HCT116 (cell line): ENCODE measurements around the gene CDH13. TPM values are rescaled to one million over a fixed set of nuclear protein-coding genes. Genes with fewer than 3 reads are reported as not detected.

Experiments
- ATAC-seq: fragments of 200-7000 bp; cut with Tn5 transposase; 2 replicates; pipeline ENCODE4 v1.9.1; 2020; ENCODE audit warnings: mild to moderate bottlenecking, moderate library complexity
- BruUV-seq: library from RNA; stranded (reverse); fragments of 400-500 nt; replicated peaks from 2 replicates; lab custom pipeline; 2021; lab: Mats Ljungman, UMichigan
- CTCF ChIA-PET: fragments of 300-600 bp; sonication (Branson Sonifier 250); formaldehyde crosslinking; loops from one replicate; lab custom pipeline; 2021; ENCODE audit warnings: antibody characterized with exemption; lab: Charles Lee
- POLR2A ChIA-PET: fragments of 300-600, 350-600 bp; sonication (Branson Sonifier 250); formaldehyde crosslinking; loops from one replicate; lab custom pipeline; 2021; ENCODE audit warnings: antibody characterized with exemption; lab: Charles Lee
- RAD21 ChIA-PET, 2 experiments: fragments of 300-600 bp; sonication (Branson Sonifier 250); formaldehyde crosslinking; loops; one replicate each; lab custom pipeline; 2023; ENCODE audit warnings: low total read pairs in 2 of 2; ENCODE audit not compliant: uncharacterized antibody in 2 of 2, unreplicated experiment in 2 of 2, low non-redundant PET in 1 of 2; lab: Charles Lee
- DNase-seq: peaks from one replicate; pipeline ENCODE4 v3.0.0-alpha.2; 2010; ENCODE audit warnings: low read depth, low spot score
- H2AFZ ChIP-seq: fragments of 200-600 bp; shearing (Covaris generic), sonication (generic); 2 replicates; pipeline ENCODE4 v1.6.1; 2017; ENCODE audit warnings: low read depth, mixed run types, mixed read lengths, antibody characterized with exemption, low read length; ENCODE audit not compliant: poor library complexity, severe bottlenecking
- H3K27ac ChIP-seq: 2 replicates; pipeline ENCODE4 v1.5.1; 2012; ENCODE audit warnings: low read depth, low read length
- H3K27me3 ChIP-seq: fragments of 200-600 bp; sonication (generic); 2 replicates; pipeline ENCODE4 v1.6.1; 2016; ENCODE audit warnings: mixed run types, low read length, mixed read lengths; ENCODE audit not compliant: insufficient read depth
- H3K36me3 ChIP-seq, 2 experiments: fragments of 200-500 bp in 1 of 2; fragments of 200-600 bp in 1 of 2; sonication (Bioruptor generic) in 1 of 2; sonication (generic) in 1 of 2; 2 replicates each; pipeline versions ENCODE4 v1.5.1 to v1.6.1; 2014 to 2016; ENCODE audit warnings: low read length in 2 of 2, inconsistent platforms in 1 of 2, mixed read lengths in 1 of 2, mixed run types in 1 of 2; ENCODE audit not compliant: insufficient read depth in 2 of 2, control insufficient read depth in 1 of 2
- H3K4me1 ChIP-seq, 2 experiments: fragments of 200-600 bp in 1 of 2; sonication (generic) in 1 of 2; 2 replicates each; pipeline versions ENCODE4 v1.5.1 to v1.6.1; 2012 to 2017; ENCODE audit warnings: low read length in 2 of 2, inconsistent platforms in 1 of 2, mild to moderate bottlenecking in 1 of 2, mixed read lengths in 1 of 2, mixed run types in 1 of 2, moderate library complexity in 1 of 2; ENCODE audit not compliant: insufficient read depth in 2 of 2, control insufficient read depth in 1 of 2
- H3K4me2 ChIP-seq: fragments of 200-600 bp; sonication (generic); 2 replicates; pipeline ENCODE4 v1.6.1; 2017; ENCODE audit warnings: mixed run types, low read length, mixed read lengths
- H3K4me3 ChIP-seq, 2 experiments: fragments of 200-600 bp in 1 of 2; sonication (generic) in 1 of 2; replicated peaks in 1 of 2; 2 replicates each; pipeline ENCODE4 v1.5.1; 2011 to 2016; ENCODE audit warnings: low read length in 2 of 2, control low read depth in 1 of 2, low read depth in 1 of 2, mild to moderate bottlenecking in 1 of 2, mixed read lengths in 1 of 2, mixed run types in 1 of 2
- H3K79me2 ChIP-seq: fragments of 200-600 bp; sonication (generic); 2 replicates; pipeline ENCODE4 v1.6.1; 2017; ENCODE audit warnings: mild to moderate bottlenecking, mixed run types, low read length, moderate library complexity, mixed read lengths; ENCODE audit not compliant: insufficient read depth
- H3K9ac ChIP-seq: fragments of 200-600 bp; sonication (generic); 2 replicates; pipeline ENCODE4 v1.6.1; 2016; ENCODE audit warnings: low read length, mixed read lengths
- H3K9me2 ChIP-seq: fragments of 200-600 bp; sonication (generic), shearing (Covaris generic); 2 replicates; pipeline ENCODE4 v1.6.1; 2017; ENCODE audit warnings: mixed run types, mild to moderate bottlenecking, moderate library complexity; ENCODE audit not compliant: insufficient read depth
- H3K9me3 ChIP-seq, 2 experiments: fragments of 200-500 bp in 1 of 2; fragments of 200-600 bp in 1 of 2; sonication (Bioruptor generic) in 1 of 2; sonication (generic) in 1 of 2; 2 replicates each; pipeline ENCODE4 v1.6.1; 2014 to 2017; ENCODE audit warnings: low read length in 2 of 2, mixed read lengths in 2 of 2, inconsistent platforms in 1 of 2, low read depth in 1 of 2, mild to moderate bottlenecking in 1 of 2, mixed run types in 1 of 2, moderate library complexity in 1 of 2; ENCODE audit not compliant: control insufficient read depth in 1 of 2, insufficient read depth in 1 of 2
- H4K20me1 ChIP-seq: fragments of 200-600 bp; sonication (generic), shearing (Covaris generic); 2 replicates; pipeline ENCODE4 v1.6.1; 2017; ENCODE audit warnings: mixed run types, mild to moderate bottlenecking, moderate library complexity; ENCODE audit not compliant: insufficient read depth
- CBX3 ChIP-seq: IDR thresholded peaks from 2 replicates; pipeline ENCODE4 v1.6.1; 2012; ENCODE audit warnings: low read depth
- CEBPB ChIP-seq: IDR thresholded peaks from 2 replicates; pipeline ENCODE4 v1.6.1; 2012; ENCODE audit warnings: low read depth
- EGR1 ChIP-seq: IDR thresholded peaks from 2 replicates; pipeline ENCODE4 v1.6.1; 2012; ENCODE audit warnings: low read depth
- EZH2 ChIP-seq: fragments of 200-600 bp; sonication (generic); IDR thresholded peaks from 2 replicates; pipeline ENCODE4 v1.6.1; 2017; ENCODE audit warnings: antibody characterized with exemption, mixed run types
- EZH2phosphoT487 ChIP-seq: fragments of 200-600 bp; IDR thresholded peaks from 2 replicates; pipeline ENCODE4 v1.6.1; 2018; ENCODE audit warnings: antibody characterized with exemption, borderline replicate concordance
- FOSL1 ChIP-seq: IDR thresholded peaks from 2 replicates; pipeline ENCODE4 v1.6.1; 2012; ENCODE audit warnings: low read depth
- POLR2AphosphoS5 ChIP-seq: IDR thresholded peaks from 2 replicates; pipeline ENCODE4 v1.6.1; 2011; ENCODE audit warnings: mild to moderate bottlenecking, low read depth, low read length, moderate library complexity
- SIN3A ChIP-seq: IDR thresholded peaks from 2 replicates; pipeline ENCODE4 v1.6.1; 2012; ENCODE audit warnings: low read depth
- SP1 ChIP-seq: IDR thresholded peaks from 2 replicates; pipeline ENCODE4 v1.6.1; 2012; ENCODE audit warnings: low read depth
- SRF ChIP-seq: IDR thresholded peaks from 2 replicates; pipeline ENCODE4 v1.6.1; 2012; ENCODE audit warnings: low read depth
- TCF7L2 ChIP-seq: IDR thresholded peaks from 2 replicates; pipeline ENCODE4 v1.7.0; 2011; ENCODE audit warnings: borderline replicate concordance, inconsistent platforms; ENCODE audit not compliant: insufficient read depth, insufficient read length; ENCODE audit errors: extremely low read depth
- YY1 ChIP-seq: IDR thresholded peaks from 2 replicates; pipeline ENCODE4 v1.6.1; 2011; ENCODE audit warnings: low read length, low read depth, moderate library complexity, mild to moderate bottlenecking; ENCODE audit not compliant: insufficient replicate concordance; ENCODE audit errors: extremely low read depth
- ZNF274 ChIP-seq: fragments of 200-500 bp; sonication (Bioruptor generic); IDR thresholded peaks from 2 replicates; pipeline ENCODE4 v1.6.1; 2014; ENCODE audit warnings: mild to moderate bottlenecking, low read depth, low read length, inconsistent platforms
- intact Hi-C: fragments of 100-400 bp; cut with micrococcal nuclease; formaldehyde crosslinking; loops from 2 replicates; pipeline ENCODE4 v1.10.0; 2022
- total RNA-seq: library from RNA; stranded (reverse); gene quantifications from one replicate; pipeline ENCODE4 v1.2.1, GENCODE V29; 2021; ENCODE audit not compliant: unreplicated experiment
- TF ChIP-seq, protein P1 (sequence below): IDR thresholded peaks from 2 replicates; pipeline ENCODE4 v1.6.1; 2012; ENCODE audit warnings: low read depth
- TF ChIP-seq, protein P2 (sequence below): IDR thresholded peaks from 2 replicates; pipeline ENCODE4 v1.6.1; 2012
- TF ChIP-seq, protein P3 (sequence below), 3 experiments: fragments of 200-600 bp in 1 of 3; sonication (generic) in 1 of 3; IDR thresholded peaks in 2 of 3; conservative IDR thresholded peaks in 1 of 3; 2 replicates each; pipeline ENCODE4 v1.5.1; 2012 to 2017; ENCODE audit warnings: low read depth in 2 of 3, low read length in 2 of 3, antibody characterized with exemption in 1 of 3, borderline replicate concordance in 1 of 3, control low read depth in 1 of 3, mild to moderate bottlenecking in 1 of 3, mixed read lengths in 1 of 3, mixed run types in 1 of 3, moderate library complexity in 1 of 3; ENCODE audit not compliant: insufficient read depth in 1 of 3
- TF ChIP-seq, protein P4 (sequence below): IDR thresholded peaks from 2 replicates; pipeline ENCODE4 v1.6.1; 2012
- TF ChIP-seq, protein P5 (sequence below): IDR thresholded peaks from 2 replicates; pipeline ENCODE4 v1.6.1; 2011; ENCODE audit warnings: mild to moderate bottlenecking, low read length, moderate library complexity; ENCODE audit not compliant: insufficient replicate concordance; ENCODE audit errors: extremely low read depth

CDH13 gene
- total RNA-seq, 1 experiment from 2014 or later: not detected

DNA sequence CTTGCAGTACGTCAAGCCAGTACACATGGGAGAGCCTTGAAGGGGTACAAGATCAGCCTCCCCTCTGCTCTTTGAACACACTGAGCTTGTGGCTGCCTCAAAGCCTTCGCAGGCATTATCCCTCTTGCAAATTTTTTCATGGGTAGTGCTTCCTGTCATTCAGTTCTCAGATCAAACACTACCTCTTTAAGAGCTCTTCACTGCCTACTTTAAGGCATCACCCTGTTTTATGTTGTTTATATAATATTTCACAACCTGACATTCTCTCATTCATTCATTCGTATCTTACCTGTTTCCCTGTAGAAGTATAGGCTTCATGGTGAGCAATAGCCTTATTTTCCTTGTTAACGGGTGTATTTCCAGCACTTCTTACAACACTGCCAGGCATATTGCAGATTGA is 269.1 kb downstream of the CDH13 start:
- H3K4me3 ChIP-seq: no peak overlapping the region
- ChIA-PET RAD21 (no interaction called here), CTCF (no interaction called here), POLR2A (no interaction called here)
- no peaks in the 10 kb centered on the region for H3K27me3 ChIP-seq
- intact Hi-C loops: no loop called here
- H3K36me3 ChIP-seq: no peaks in the 10 kb centered on the region
- no peaks in the 10 kb centered on the region for H3K4me1 ChIP-seq
- no TSS peak for BruUV-seq
- H3K4me2 ChIP-seq: no peak overlapping the region
- no peaks in the 10 kb centered on the region for H4K20me1 ChIP-seq
- H3K9ac ChIP-seq: no peak overlapping the region
- TF ChIP-seq SIN3A: no peak
- TF ChIP-seq SP1: no peak
- no peak for TF ChIP-seq EZH2
- no peak for TF ChIP-seq CBX3
- TF ChIP-seq, protein P1, sequence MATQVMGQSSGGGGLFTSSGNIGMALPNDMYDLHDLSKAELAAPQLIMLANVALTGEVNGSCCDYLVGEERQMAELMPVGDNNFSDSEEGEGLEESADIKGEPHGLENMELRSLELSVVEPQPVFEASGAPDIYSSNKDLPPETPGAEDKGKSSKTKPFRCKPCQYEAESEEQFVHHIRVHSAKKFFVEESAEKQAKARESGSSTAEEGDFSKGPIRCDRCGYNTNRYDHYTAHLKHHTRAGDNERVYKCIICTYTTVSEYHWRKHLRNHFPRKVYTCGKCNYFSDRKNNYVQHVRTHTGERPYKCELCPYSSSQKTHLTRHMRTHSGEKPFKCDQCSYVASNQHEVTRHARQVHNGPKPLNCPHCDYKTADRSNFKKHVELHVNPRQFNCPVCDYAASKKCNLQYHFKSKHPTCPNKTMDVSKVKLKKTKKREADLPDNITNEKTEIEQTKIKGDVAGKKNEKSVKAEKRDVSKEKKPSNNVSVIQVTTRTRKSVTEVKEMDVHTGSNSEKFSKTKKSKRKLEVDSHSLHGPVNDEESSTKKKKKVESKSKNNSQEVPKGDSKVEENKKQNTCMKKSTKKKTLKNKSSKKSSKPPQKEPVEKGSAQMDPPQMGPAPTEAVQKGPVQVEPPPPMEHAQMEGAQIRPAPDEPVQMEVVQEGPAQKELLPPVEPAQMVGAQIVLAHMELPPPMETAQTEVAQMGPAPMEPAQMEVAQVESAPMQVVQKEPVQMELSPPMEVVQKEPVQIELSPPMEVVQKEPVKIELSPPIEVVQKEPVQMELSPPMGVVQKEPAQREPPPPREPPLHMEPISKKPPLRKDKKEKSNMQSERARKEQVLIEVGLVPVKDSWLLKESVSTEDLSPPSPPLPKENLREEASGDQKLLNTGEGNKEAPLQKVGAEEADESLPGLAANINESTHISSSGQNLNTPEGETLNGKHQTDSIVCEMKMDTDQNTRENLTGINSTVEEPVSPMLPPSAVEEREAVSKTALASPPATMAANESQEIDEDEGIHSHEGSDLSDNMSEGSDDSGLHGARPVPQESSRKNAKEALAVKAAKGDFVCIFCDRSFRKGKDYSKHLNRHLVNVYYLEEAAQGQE: no peak
- TF ChIP-seq, protein P2, sequence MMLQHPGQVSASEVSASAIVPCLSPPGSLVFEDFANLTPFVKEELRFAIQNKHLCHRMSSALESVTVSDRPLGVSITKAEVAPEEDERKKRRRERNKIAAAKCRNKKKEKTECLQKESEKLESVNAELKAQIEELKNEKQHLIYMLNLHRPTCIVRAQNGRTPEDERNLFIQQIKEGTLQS: no peak
- no peak for TF ChIP-seq POLR2AphosphoS5
- TF ChIP-seq FOSL1: no peak
- TF ChIP-seq EGR1: no peak
- TF ChIP-seq CEBPB: no peak
- TF ChIP-seq, protein P3, sequence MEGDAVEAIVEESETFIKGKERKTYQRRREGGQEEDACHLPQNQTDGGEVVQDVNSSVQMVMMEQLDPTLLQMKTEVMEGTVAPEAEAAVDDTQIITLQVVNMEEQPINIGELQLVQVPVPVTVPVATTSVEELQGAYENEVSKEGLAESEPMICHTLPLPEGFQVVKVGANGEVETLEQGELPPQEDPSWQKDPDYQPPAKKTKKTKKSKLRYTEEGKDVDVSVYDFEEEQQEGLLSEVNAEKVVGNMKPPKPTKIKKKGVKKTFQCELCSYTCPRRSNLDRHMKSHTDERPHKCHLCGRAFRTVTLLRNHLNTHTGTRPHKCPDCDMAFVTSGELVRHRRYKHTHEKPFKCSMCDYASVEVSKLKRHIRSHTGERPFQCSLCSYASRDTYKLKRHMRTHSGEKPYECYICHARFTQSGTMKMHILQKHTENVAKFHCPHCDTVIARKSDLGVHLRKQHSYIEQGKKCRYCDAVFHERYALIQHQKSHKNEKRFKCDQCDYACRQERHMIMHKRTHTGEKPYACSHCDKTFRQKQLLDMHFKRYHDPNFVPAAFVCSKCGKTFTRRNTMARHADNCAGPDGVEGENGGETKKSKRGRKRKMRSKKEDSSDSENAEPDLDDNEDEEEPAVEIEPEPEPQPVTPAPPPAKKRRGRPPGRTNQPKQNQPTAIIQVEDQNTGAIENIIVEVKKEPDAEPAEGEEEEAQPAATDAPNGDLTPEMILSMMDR (IDR thresholded peaks at IDR 0.05 in 2 of 3, conservative IDR thresholded peaks at IDR 0.05 in 1 of 3; ENCODE audit: borderline replicate concordance in 1 of 3, insufficient read depth in 1 of 3, low read depth in 2 of 3, low read length in 2 of 3): no peak
- TF ChIP-seq, protein P4, sequence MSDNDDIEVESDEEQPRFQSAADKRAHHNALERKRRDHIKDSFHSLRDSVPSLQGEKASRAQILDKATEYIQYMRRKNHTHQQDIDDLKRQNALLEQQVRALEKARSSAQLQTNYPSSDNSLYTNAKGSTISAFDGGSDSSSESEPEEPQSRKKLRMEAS: no peak
- TF ChIP-seq YY1: no peak
- TF ChIP-seq EZH2phosphoT487: no peak
- TF ChIP-seq ZNF274: no peak
- no peak for TF ChIP-seq TCF7L2
- no peak for TF ChIP-seq SRF
- TF ChIP-seq, protein P5, sequence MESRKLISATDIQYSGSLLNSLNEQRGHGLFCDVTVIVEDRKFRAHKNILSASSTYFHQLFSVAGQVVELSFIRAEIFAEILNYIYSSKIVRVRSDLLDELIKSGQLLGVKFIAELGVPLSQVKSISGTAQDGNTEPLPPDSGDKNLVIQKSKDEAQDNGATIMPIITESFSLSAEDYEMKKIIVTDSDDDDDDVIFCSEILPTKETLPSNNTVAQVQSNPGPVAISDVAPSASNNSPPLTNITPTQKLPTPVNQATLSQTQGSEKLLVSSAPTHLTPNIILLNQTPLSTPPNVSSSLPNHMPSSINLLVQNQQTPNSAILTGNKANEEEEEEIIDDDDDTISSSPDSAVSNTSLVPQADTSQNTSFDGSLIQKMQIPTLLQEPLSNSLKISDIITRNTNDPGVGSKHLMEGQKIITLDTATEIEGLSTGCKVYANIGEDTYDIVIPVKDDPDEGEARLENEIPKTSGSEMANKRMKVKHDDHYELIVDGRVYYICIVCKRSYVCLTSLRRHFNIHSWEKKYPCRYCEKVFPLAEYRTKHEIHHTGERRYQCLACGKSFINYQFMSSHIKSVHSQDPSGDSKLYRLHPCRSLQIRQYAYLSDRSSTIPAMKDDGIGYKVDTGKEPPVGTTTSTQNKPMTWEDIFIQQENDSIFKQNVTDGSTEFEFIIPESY: no peak
- DNase-seq (no peak), ATAC-seq (no peak)
- H2AFZ ChIP-seq: no peak overlapping the region
- H3K79me2 ChIP-seq: no peaks in the 10 kb centered on the region
- no peaks in the 10 kb centered on the region for H3K9me2 ChIP-seq
- H3K27ac ChIP-seq: no peak overlapping the region
- H3K9me3 ChIP-seq: peaks cover 13 to 19% of the 10 kb centered on the region in 2 experiments; a peak in 2 of 4 replicates
